GM12878 (cell line): ENCODE data around the gene ENO2. TPM values are rescaled to one million over a fixed set of nuclear protein-coding genes. Genes with fewer than 3 reads are reported as not detected.
A peak's percentile ranks its signal among the peaks of the same experiment; 100 is the strongest.

Experiments
- DPF2 ChIP-seq: fragments of 450-650 bp; IDR thresholded peaks from 2 replicates; pipeline ENCODE4 v1.6.1; 2017; ENCODE audit warnings: mild to moderate bottlenecking
- EED ChIP-seq: sonication (generic); IDR thresholded peaks from 2 replicates; pipeline ENCODE4 v1.6.1; 2016; ENCODE audit warnings: antibody characterized with exemption, low read depth
- ELK1 ChIP-seq: IDR thresholded peaks from 2 replicates; pipeline ENCODE4 v1.6.1; 2012; ENCODE audit warnings: low read depth, low read length, improper control_type of control experiment
- GATAD2B ChIP-seq: fragments of 450-650 bp; conservative IDR thresholded peaks from 2 replicates; pipeline ENCODE4 v1.6.1; 2017; ENCODE audit warnings: low read depth, mild to moderate bottlenecking, moderate library complexity
- IKZF2 ChIP-seq, 2 experiments: fragments of 450-650 bp; IDR thresholded peaks; 2 replicates each; pipeline ENCODE4 v1.6.1; 2017; ENCODE audit warnings: mild to moderate bottlenecking in 2 of 2, moderate library complexity in 2 of 2
- IRF5 ChIP-seq: fragments of 450-650 bp; IDR thresholded peaks from 2 replicates; pipeline ENCODE4 v1.6.1; 2017; ENCODE audit warnings: borderline replicate concordance
- MTA2 ChIP-seq: fragments of 450-650 bp; IDR thresholded peaks from 2 replicates; pipeline ENCODE4 v1.6.1; 2016; ENCODE audit warnings: low read depth, mild to moderate bottlenecking, moderate library complexity
- NR2C1 ChIP-seq: fragments of 450-650 bp; IDR thresholded peaks from 2 replicates; pipeline ENCODE4 v1.6.1; 2017; ENCODE audit warnings: antibody characterized with exemption, mild to moderate bottlenecking, moderate library complexity
- PKNOX1 ChIP-seq: fragments of 450-650 bp; IDR thresholded peaks from 2 replicates; pipeline ENCODE4 v1.6.1; 2016; ENCODE audit warnings: mild to moderate bottlenecking
- POLR2AphosphoS5 ChIP-seq: IDR thresholded peaks from 2 replicates; pipeline ENCODE4 v1.6.1; 2011; ENCODE audit warnings: mild to moderate bottlenecking, low read length, inconsistent platforms
- SPI1 ChIP-seq: IDR thresholded peaks from 2 replicates; pipeline ENCODE4 v1.6.1; 2011; ENCODE audit warnings: low read depth, mild to moderate bottlenecking, low read length, moderate library complexity, borderline replicate concordance; ENCODE audit not compliant: insufficient read depth
- SRF ChIP-seq, 2 experiments: IDR thresholded peaks; 2 replicates each; pipeline ENCODE4 v1.6.1; 2011; ENCODE audit warnings: low read depth in 2 of 2, low read length in 2 of 2, mild to moderate bottlenecking in 1 of 2, moderate library complexity in 1 of 2
- STAT1 ChIP-seq: fragments of 450-650 bp; conservative IDR thresholded peaks from 2 replicates; pipeline ENCODE4 v1.6.1; 2014; ENCODE audit warnings: antibody characterized with exemption, mild to moderate bottlenecking
- YBX1 ChIP-seq: fragments of 450-650 bp; IDR thresholded peaks from 2 replicates; pipeline ENCODE4 v1.6.1; 2016; ENCODE audit warnings: antibody characterized with exemption
- ZNF24 ChIP-seq: fragments of 450-650 bp; IDR thresholded peaks from 2 replicates; pipeline ENCODE4 v1.6.1; 2017; ENCODE audit warnings: antibody characterized with exemption, mild to moderate bottlenecking
- polyA plus RNA-seq, 11 experiments: library from polyadenylated mRNA; depleted of rRNA in 4 of 11; unstranded in 6 of 11; stranded (reverse) in 5 of 11; fragments of >200 nt; fragmentation: Nextera tagmentation in 4 of 11; fragmentation: Illumina TruSeq in 1 of 11; extraction: Ambion mirVana in 4 of 11; extraction: Trizol in 1 of 11; gene quantifications; 1 replicate in 1 of 11; 2 replicates in 10 of 11; pipeline versions ENCODE4 v1.2.1 to v1.2.3, GENCODE V29; 2011 to 2016; ENCODE audit warnings: inconsistent platforms in 2 of 11, missing spikeins in 2 of 11, low read depth in 1 of 11
- total RNA-seq, 4 experiments: library from RNA; depleted of rRNA in 3 of 4; stranded (reverse); fragments of >200 nt in 3 of 4; fragmentation: Illumina TruSeq in 1 of 4; extraction: Trizol in 1 of 4; gene quantifications; 2 replicates each; pipeline versions ENCODE4 v1.2.1 to v1.2.3, GENCODE V29; 2013 to 2021
- TF ChIP-seq, protein P1 (sequence below): fragments of 450-650 bp; formaldehyde crosslinking; IDR thresholded peaks from 2 replicates; pipeline ENCODE4 v1.4.0; 2022; ENCODE audit warnings: mild to moderate bottlenecking, moderate library complexity
- TF ChIP-seq, protein P2 (sequence below): fragments of 450-650 bp; IDR thresholded peaks from 2 replicates; pipeline ENCODE4 v1.6.1; 2018; ENCODE audit warnings: borderline replicate concordance, mild to moderate bottlenecking; ENCODE audit not compliant: partially characterized antibody
- TF ChIP-seq, protein P3 (sequence below): IDR thresholded peaks from 2 replicates; pipeline ENCODE4 v1.6.1; 2011; ENCODE audit warnings: borderline replicate concordance, low read depth, mild to moderate bottlenecking, moderate library complexity, low read length; ENCODE audit not compliant: insufficient read depth, poor library complexity, severe bottlenecking

The ENO2 gene
- total and polyA plus RNA-seq, 10 of the 15 experiments (the other 5 are each of a cell fraction or from before 2014, with no cell fraction given), result 24.8 to 196 (median 43.1) TPM

DNA sequence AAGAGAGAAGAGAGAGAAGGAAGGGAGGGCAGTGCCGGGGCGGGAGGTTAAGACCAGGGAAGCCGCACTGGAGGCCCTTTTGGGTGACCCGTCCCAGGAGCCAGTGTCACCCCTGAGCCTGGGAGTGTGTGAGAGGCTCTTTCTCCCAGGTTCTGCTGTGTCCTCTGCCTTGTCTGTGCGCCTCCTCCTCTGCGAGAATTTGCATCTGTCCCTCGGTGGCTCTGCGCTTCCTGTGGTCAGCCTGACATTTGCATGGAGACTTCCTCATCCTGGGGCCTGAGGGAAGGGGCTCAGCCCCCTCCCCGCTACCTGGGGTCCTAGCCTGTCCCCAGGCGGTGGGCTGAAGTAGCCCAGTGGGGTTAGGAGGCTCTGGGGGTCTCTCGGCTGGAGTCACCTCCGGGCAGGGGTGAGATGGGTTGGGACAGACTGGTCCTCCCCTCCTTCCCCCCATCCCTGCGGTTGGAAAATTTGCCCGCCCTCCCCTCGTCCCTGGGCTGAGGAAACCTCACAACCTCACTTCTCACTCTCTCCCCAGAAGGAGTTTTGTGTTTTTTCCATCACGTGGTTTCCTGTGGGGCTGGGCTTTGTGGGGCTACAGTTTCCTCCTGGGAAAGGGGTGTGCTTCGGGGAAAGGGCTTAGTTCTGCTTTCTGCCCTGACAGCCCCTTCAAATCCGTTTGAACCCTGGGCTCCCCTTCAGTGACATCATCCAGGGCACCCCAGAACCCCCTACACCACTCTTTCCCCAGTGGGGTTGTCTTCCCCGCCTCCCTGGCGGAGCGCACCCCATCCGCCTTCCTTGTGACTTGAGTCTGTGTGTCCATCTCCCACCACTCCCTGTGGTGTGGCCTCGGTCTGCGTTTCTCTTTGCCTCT is 39.3 kb downstream of the ENO2 start (continued):
- TF ChIP-seq, protein P1, sequence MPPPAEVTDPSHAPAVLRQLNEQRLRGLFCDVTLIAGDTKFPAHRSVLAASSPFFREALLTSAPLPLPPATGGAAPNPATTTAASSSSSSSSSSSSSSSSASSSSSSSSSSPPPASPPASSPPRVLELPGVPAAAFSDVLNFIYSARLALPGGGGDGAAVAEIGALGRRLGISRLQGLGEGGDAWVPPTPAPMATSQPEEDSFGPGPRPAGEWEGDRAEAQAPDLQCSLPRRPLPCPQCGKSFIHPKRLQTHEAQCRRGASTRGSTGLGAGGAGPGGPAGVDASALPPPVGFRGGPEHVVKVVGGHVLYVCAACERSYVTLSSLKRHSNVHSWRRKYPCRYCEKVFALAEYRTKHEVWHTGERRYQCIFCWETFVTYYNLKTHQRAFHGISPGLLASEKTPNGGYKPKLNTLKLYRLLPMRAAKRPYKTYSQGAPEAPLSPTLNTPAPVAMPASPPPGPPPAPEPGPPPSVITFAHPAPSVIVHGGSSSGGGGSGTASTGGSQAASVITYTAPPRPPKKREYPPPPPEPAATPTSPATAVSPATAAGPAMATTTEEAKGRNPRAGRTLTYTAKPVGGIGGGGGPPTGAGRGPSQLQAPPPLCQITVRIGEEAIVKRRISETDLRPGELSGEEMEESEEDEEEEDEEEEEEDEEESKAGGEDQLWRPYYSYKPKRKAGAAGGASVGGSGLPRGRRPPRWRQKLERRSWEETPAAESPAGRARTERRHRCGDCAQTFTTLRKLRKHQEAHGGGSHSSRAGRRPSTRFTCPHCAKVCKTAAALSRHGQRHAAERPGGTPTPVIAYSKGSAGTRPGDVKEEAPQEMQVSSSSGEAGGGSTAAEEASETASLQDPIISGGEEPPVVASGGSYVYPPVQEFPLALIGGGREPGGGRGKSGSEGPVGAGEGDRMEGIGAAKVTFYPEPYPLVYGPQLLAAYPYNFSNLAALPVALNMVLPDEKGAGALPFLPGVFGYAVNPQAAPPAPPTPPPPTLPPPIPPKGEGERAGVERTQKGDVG, result no peak
- TF ChIP-seq NR2C1 (0 out of 2 replicates have a peak, but pooled peaks have one; percentile 17), POLR2AphosphoS5 (peak; percentile 97), GATAD2B (peak; percentile 98), SRF (IDR thresholded peaks at IDR 0.05; ENCODE audit: low read depth in 2 of 2, low read length in 2 of 2) (peak in 1 of 2 experiments; percentile 76; a peak in 2 of 4 replicates), IKZF2 (IDR thresholded peaks at IDR 0.05) (peak; percentile 100), IRF5 (no peak), STAT1 (peak; percentile 39; the same call in 1 of the 2 replicates), PKNOX1 (peak; percentile 67), MTA2 (peak; percentile 90), SPI1 (peak; percentile 92), ZNF24 (no peak), ELK1 (peak; percentile 61; the same call in 1 of the 2 replicates), DPF2 (peak; percentile 97), EED (peak; percentile 98), YBX1 (no peak)
- TF ChIP-seq, protein P2, sequence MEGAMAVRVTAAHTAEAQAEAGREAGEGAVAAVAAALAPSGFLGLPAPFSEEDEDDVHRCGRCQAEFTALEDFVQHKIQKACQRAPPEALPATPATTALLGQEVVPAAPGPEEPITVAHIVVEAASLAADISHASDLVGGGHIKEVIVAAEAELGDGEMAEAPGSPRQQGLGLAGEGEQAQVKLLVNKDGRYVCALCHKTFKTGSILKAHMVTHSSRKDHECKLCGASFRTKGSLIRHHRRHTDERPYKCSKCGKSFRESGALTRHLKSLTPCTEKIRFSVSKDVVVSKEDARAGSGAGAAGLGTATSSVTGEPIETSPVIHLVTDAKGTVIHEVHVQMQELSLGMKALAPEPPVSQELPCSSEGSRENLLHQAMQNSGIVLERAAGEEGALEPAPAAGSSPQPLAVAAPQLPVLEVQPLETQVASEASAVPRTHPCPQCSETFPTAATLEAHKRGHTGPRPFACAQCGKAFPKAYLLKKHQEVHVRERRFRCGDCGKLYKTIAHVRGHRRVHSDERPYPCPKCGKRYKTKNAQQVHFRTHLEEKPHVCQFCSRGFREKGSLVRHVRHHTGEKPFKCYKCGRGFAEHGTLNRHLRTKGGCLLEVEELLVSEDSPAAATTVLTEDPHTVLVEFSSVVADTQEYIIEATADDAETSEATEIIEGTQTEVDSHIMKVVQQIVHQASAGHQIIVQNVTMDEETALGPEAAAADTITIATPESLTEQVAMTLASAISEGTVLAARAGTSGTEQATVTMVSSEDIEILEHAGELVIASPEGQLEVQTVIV, result peak; percentile 57
- TF ChIP-seq, protein P3, sequence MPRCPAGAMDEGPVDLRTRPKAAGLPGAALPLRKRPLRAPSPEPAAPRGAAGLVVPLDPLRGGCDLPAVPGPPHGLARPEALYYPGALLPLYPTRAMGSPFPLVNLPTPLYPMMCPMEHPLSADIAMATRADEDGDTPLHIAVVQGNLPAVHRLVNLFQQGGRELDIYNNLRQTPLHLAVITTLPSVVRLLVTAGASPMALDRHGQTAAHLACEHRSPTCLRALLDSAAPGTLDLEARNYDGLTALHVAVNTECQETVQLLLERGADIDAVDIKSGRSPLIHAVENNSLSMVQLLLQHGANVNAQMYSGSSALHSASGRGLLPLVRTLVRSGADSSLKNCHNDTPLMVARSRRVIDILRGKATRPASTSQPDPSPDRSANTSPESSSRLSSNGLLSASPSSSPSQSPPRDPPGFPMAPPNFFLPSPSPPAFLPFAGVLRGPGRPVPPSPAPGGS, result peak; percentile 36
